HAP-1 (cell line): ENCODE data around the gene FAM20C.

Experiments used
- DNase-seq, 2 experiments: peaks; one replicate each; pipeline ENCODE4 v3.0.0-alpha.2; 2016 to 2020; ENCODE audit warnings: low spot score in 2 of 2
- H3K27me3 ChIP-seq: fragments of 250-450 bp; sonication (Bioruptor Pico); 2 replicates; pipeline ENCODE4 v1.5.1; 2020; ENCODE audit warnings: low read depth, mild to moderate bottlenecking, moderate library complexity
- H3K36me3 ChIP-seq: fragments of 250-450 bp; sonication (Bioruptor Pico); replicated peaks from 2 replicates; pipeline ENCODE4 v1.5.1; 2020; ENCODE audit warnings: mild to moderate bottlenecking
- H3K4me1 ChIP-seq: fragments of 250-450 bp; sonication (Bioruptor Pico); 2 replicates; pipeline ENCODE4 v1.5.1; 2020; ENCODE audit warnings: mild to moderate bottlenecking
- H3K4me3 ChIP-seq: fragments of 250-450 bp; sonication (Bioruptor Pico); 2 replicates; pipeline ENCODE4 v1.5.1; 2020; ENCODE audit warnings: mild to moderate bottlenecking, moderate library complexity
- H3K9me3 ChIP-seq: fragments of 250-450 bp; sonication (Bioruptor Pico); 2 replicates; pipeline ENCODE4 v1.5.1; 2020; ENCODE audit warnings: mild to moderate bottlenecking, moderate library complexity
- in situ Hi-C: fragments of 300-500 bp; cut with MboI; formaldehyde crosslinking; loops from 3 replicates; pipeline ENCODE4 v1.14.3; 2020; ENCODE audit warnings: low sequenced_read_pairs, inconsistent platforms, mixed read lengths

Gene FAM20C

GRCh38 chr7:272631-273030 is 80.3 kb downstream of the FAM20C start:
- no peak for DNase-seq
- in situ Hi-C loops = no loop called here
- Histone ChIP-seq H3K4me3 (no peak overlapping the region), H3K9me3 (no peaks in the 10 kb centered on the region), H3K36me3 (no peaks in the 10 kb centered on the region), H3K4me1 (no peaks in the 10 kb centered on the region), H3K27me3 (no peaks in the 10 kb centered on the region)

GRCh38 chr7:273327-273726 is 81.0 kb downstream of the FAM20C start:
- no peaks in the 10 kb centered on the region for H3K4me1 ChIP-seq
- no peak overlapping the region for H3K4me3 ChIP-seq
- no peaks in the 10 kb centered on the region for H3K36me3 ChIP-seq
- DNase-seq = no peak
- H3K9me3 ChIP-seq = no peaks in the 10 kb centered on the region
- in situ Hi-C loops = no loop called here
- H3K27me3 ChIP-seq = no peaks in the 10 kb centered on the region

- Histone ChIP-seq H3K4me3 (no peak overlapping the region), H3K27me3 (no peaks in the 10 kb centered on the region), H3K4me1 (no peaks in the 10 kb centered on the region), H3K36me3 (no peaks in the 10 kb centered on the region), H3K9me3 (no peaks in the 10 kb centered on the region)
- in situ Hi-C loops = no loop called here
- no peak for DNase-seq
Measured at GRCh38 chr7:274266-274665, 81.9 kb downstream of the FAM20C start.

- Histone ChIP-seq H3K4me1 (no peaks in the 10 kb centered on the region), H3K4me3 (no peak overlapping the region), H3K9me3 (no peaks in the 10 kb centered on the region), H3K36me3 (no peaks in the 10 kb centered on the region), H3K27me3 (no peaks in the 10 kb centered on the region)
- no peak for DNase-seq
- in situ Hi-C loops = no loop called here
Measured at GRCh38 chr7:276230-276835, 84.0 kb downstream of the FAM20C start.

- Histone ChIP-seq H3K36me3 (no peaks in the 10 kb centered on the region), H3K4me3 (no peak overlapping the region), H3K9me3 (no peaks in the 10 kb centered on the region), H3K27me3 (no peaks in the 10 kb centered on the region), H3K4me1 (no peaks in the 10 kb centered on the region)
- in situ Hi-C loops = no loop called here
- no peak for DNase-seq
Measured at GRCh38 chr7:277228-277627, 84.9 kb downstream of the FAM20C start.

- Histone ChIP-seq H3K36me3 (no peaks in the 10 kb centered on the region), H3K9me3 (no peaks in the 10 kb centered on the region), H3K4me1 (no peaks in the 10 kb centered on the region), H3K4me3 (no peak overlapping the region), H3K27me3 (no peaks in the 10 kb centered on the region)
- DNase-seq = no peak
- in situ Hi-C loops = no loop called here
Measured at GRCh38 chr7:278081-278480, 85.7 kb downstream of the FAM20C start.

- H3K36me3 ChIP-seq = no peaks in the 10 kb centered on the region
- in situ Hi-C loops = no loop called here
Measured at GRCh38 chr7:279821-280220, 87.5 kb downstream of the FAM20C start.

GRCh38 chr7:280461-280860 is 88.1 kb downstream of the FAM20C start:
- H3K36me3 ChIP-seq = no peaks in the 10 kb centered on the region
- H3K4me1 ChIP-seq = no peaks in the 10 kb centered on the region
- H3K27me3 ChIP-seq = no peaks in the 10 kb centered on the region
- DNase-seq = no peak
- no peak overlapping the region for H3K4me3 ChIP-seq
- peaks cover 2% of the 10 kb centered on the region; the same call in 1 of the 2 replicates for H3K9me3 ChIP-seq
- in situ Hi-C loops = no loop called here

More at GRCh38 chr7:279821-280220, 87.5 kb downstream of the FAM20C start:
- Histone ChIP-seq H3K4me3 (no peak overlapping the region), H3K9me3 (peaks cover 2% of the 10 kb centered on the region; the same call in 1 of the 2 replicates), H3K4me1 (no peaks in the 10 kb centered on the region), H3K27me3 (no peaks in the 10 kb centered on the region)
- DNase-seq = no peak

- no peaks in the 10 kb centered on the region for H3K36me3 ChIP-seq
- H3K9me3 ChIP-seq = peaks cover 2% of the 10 kb centered on the region; the same call in 1 of the 2 replicates
- H3K4me3 ChIP-seq = no peak overlapping the region
- no peaks in the 10 kb centered on the region for H3K27me3 ChIP-seq
- no peak for DNase-seq
- H3K4me1 ChIP-seq = no peaks in the 10 kb centered on the region
- in situ Hi-C loops = no loop called here
Measured at GRCh38 chr7:281637-282036, 89.3 kb downstream of the FAM20C start.

- no peaks in the 10 kb centered on the region for H3K36me3 ChIP-seq
- DNase-seq = no peak
- in situ Hi-C loops = no loop called here
- no peaks in the 10 kb centered on the region for H3K27me3 ChIP-seq
- H3K4me3 ChIP-seq = no peak overlapping the region
- H3K4me1 ChIP-seq = no peaks in the 10 kb centered on the region
- H3K9me3 ChIP-seq = peaks cover 2% of the 10 kb centered on the region; the same call in 1 of the 2 replicates
Measured at GRCh38 chr7:282621-283020, 90.2 kb downstream of the FAM20C start.

GRCh38 chr7:284762-285722 is 92.7 kb downstream of the FAM20C start:
- H3K4me3 ChIP-seq = no peak overlapping the region
- H3K4me1 ChIP-seq = no peaks in the 10 kb centered on the region
- no peak for DNase-seq
- in situ Hi-C loops = no loop called here
- H3K9me3 ChIP-seq = peaks cover 2% of the 10 kb centered on the region; the same call in 1 of the 2 replicates
- no peaks in the 10 kb centered on the region for H3K27me3 ChIP-seq
- H3K36me3 ChIP-seq = no peaks in the 10 kb centered on the region

- no peak overlapping the region for H3K4me3 ChIP-seq
- H3K36me3 ChIP-seq = no peaks in the 10 kb centered on the region
- in situ Hi-C loops = no loop called here
- no peaks in the 10 kb centered on the region for H3K27me3 ChIP-seq
- H3K9me3 ChIP-seq = peaks cover 2% of the 10 kb centered on the region; the same call in 1 of the 2 replicates
- H3K4me1 ChIP-seq = no peaks in the 10 kb centered on the region
- no peak for DNase-seq
Measured at GRCh38 chr7:285731-286130, 93.4 kb downstream of the FAM20C start.

- Histone ChIP-seq H3K36me3 (no peaks in the 10 kb centered on the region), H3K4me1 (no peaks in the 10 kb centered on the region), H3K4me3 (no peak overlapping the region), H3K27me3 (no peaks in the 10 kb centered on the region), H3K9me3 (peaks cover 2% of the 10 kb centered on the region; the same call in 1 of the 2 replicates)
- in situ Hi-C loops = no loop called here
- no peak for DNase-seq
Measured at GRCh38 chr7:286266-286665, 93.9 kb downstream of the FAM20C start.

- in situ Hi-C loops = no loop called here
- Histone ChIP-seq H3K27me3 (no peaks in the 10 kb centered on the region), H3K4me1 (no peaks in the 10 kb centered on the region), H3K4me3 (no peak overlapping the region), H3K9me3 (peaks cover 2% of the 10 kb centered on the region; the same call in 1 of the 2 replicates), H3K36me3 (no peaks in the 10 kb centered on the region)
- DNase-seq = no peak
Measured at GRCh38 chr7:288671-289101, 96.3 kb downstream of the FAM20C start.
